CD14-positive monocyte (primary cell): ENCODE measurements around the gene BCL10. TPM values are rescaled to one million over a fixed set of nuclear protein-coding genes. Genes with fewer than 3 reads are reported as not detected.

Experiments
- DNase-seq, 3 donors: peaks; one replicate each; pipeline ENCODE4 v3.0.0-alpha.2; 2011 to 2022
- H2AFZ ChIP-seq: 2 replicates; pipeline ENCODE4 v1.6.0; 2012; ENCODE audit warnings: mild to moderate bottlenecking, low read depth, low read length, inconsistent platforms; ENCODE audit not compliant: insufficient read depth, poor library complexity, severe bottlenecking
- H3K27ac ChIP-seq, 2 donors: 1 replicate in 1 of 2; 2 replicates in 1 of 2; pipeline ENCODE4 v1.5.1; 2012 to 2013; ENCODE audit warnings: low read length in 2 of 2, control low read depth in 1 of 2, inconsistent platforms in 1 of 2, low read depth in 1 of 2, mild to moderate bottlenecking in 1 of 2
- H3K27me3 ChIP-seq, 2 donors: one replicate each; pipeline versions ENCODE4 v1.6.0 to v1.6.1; 2011 to 2013; ENCODE audit warnings: low read length in 2 of 2; ENCODE audit not compliant: control insufficient read depth in 2 of 2, insufficient read depth in 2 of 2
- H3K36me3 ChIP-seq, 2 donors: replicated peaks in 1 of 2; 1 replicate in 1 of 2; 2 replicates in 1 of 2; pipeline versions ENCODE4 v1.5.1 to v1.6.1; 2012 to 2013; ENCODE audit warnings: low read length in 2 of 2, control low read depth in 1 of 2, inconsistent platforms in 1 of 2, mild to moderate bottlenecking in 1 of 2; ENCODE audit not compliant: insufficient read depth in 2 of 2, control insufficient read depth in 1 of 2
- H3K4me1 ChIP-seq, 2 donors: 1 replicate in 1 of 2; 2 replicates in 1 of 2; pipeline versions ENCODE4 v1.5.1 to v1.6.1; 2012 to 2013; ENCODE audit warnings: low read length in 2 of 2, control low read depth in 1 of 2, inconsistent platforms in 1 of 2, mild to moderate bottlenecking in 1 of 2, moderate library complexity in 1 of 2; ENCODE audit not compliant: insufficient read depth in 2 of 2, control insufficient read depth in 1 of 2
- H3K4me2 ChIP-seq: replicated peaks from 2 replicates; pipeline ENCODE3; 2012; ENCODE audit warnings: low read length, moderate library complexity, mild to moderate bottlenecking; ENCODE audit not compliant: poor library complexity, severe bottlenecking; ENCODE audit errors: extremely low read depth
- H3K4me3 ChIP-seq, 3 experiments: fragments of 200-600 bp in 1 of 3; sonication (generic) in 1 of 3; replicated peaks in 1 of 3; 1 replicate in 2 of 3; 2 replicates in 1 of 3; pipeline ENCODE4 v1.5.1; 2011 to 2013; ENCODE audit warnings: low read length in 3 of 3, mild to moderate bottlenecking in 3 of 3, control low read depth in 2 of 3, low read depth in 2 of 3, inconsistent platforms in 1 of 3, moderate library complexity in 1 of 3
- H3K79me2 ChIP-seq: 2 replicates; pipeline ENCODE4 v1.6.0; 2012; ENCODE audit warnings: mild to moderate bottlenecking, control low read depth, inconsistent platforms, low read length, moderate library complexity; ENCODE audit not compliant: insufficient read depth
- H3K9ac ChIP-seq: 2 replicates; pipeline ENCODE4 v1.6.0; 2017; ENCODE audit warnings: low read length, mild to moderate bottlenecking; ENCODE audit not compliant: insufficient read depth, poor library complexity, severe bottlenecking
- H3K9me3 ChIP-seq, 2 donors: replicated peaks in 1 of 2; 1 replicate in 1 of 2; 2 replicates in 1 of 2; pipeline versions ENCODE4 v1.5.1 to v1.6.1; 2012 to 2013; ENCODE audit warnings: low read length in 2 of 2, control low read depth in 1 of 2; ENCODE audit not compliant: control insufficient read depth in 1 of 2, insufficient read depth in 1 of 2
- H4K20me1 ChIP-seq: 2 replicates; pipeline ENCODE4 v1.6.0; 2012; ENCODE audit warnings: mild to moderate bottlenecking, low read length, control low read depth, moderate library complexity; ENCODE audit not compliant: insufficient read depth
- H3K27ac Mint-ChIP-seq, 7 donors: one replicate each; pipeline ENCODE4 v1.8.0; 2020; ENCODE audit warnings: mild to moderate bottlenecking in 7 of 7, mixed read lengths in 7 of 7, moderate library complexity in 6 of 7, inconsistent platforms in 2 of 7
- H3K27me3 Mint-ChIP-seq, 3 donors: one replicate each; pipeline ENCODE4 v1.8.0; 2021 to 2022; ENCODE audit warnings: low read depth in 3 of 3, mild to moderate bottlenecking in 3 of 3, mixed read lengths in 3 of 3, moderate library complexity in 3 of 3, inconsistent platforms in 1 of 3
- H3K36me3 Mint-ChIP-seq, 2 donors: one replicate each; pipeline ENCODE4 v1.8.0; 2020; ENCODE audit warnings: mixed read lengths in 2 of 2, inconsistent platforms in 1 of 2, mild to moderate bottlenecking in 1 of 2
- H3K4me1 Mint-ChIP-seq: one replicate; pipeline ENCODE4 v1.8.0; 2020; ENCODE audit warnings: mild to moderate bottlenecking, mixed read lengths
- H3K4me3 Mint-ChIP-seq, 2 donors: one replicate each; pipeline ENCODE4 v1.8.0; 2020; ENCODE audit warnings: mild to moderate bottlenecking in 2 of 2, mixed read lengths in 2 of 2, moderate library complexity in 1 of 2
- H3K9me3 Mint-ChIP-seq, 7 donors: one replicate each; pipeline ENCODE4 v1.8.0; 2020 to 2022; ENCODE audit warnings: mixed read lengths in 7 of 7, mild to moderate bottlenecking in 6 of 7, moderate library complexity in 6 of 7, inconsistent platforms in 2 of 7
- WGBS: methylation state at CpG from one replicate; pipeline ENCODE4 v1.1.5; 2013; ENCODE audit warnings: missing lambda C conversion rate; ENCODE audit not compliant: insufficient coverage; 5-methylcytosine and 5-hydroxymethylcytosine counted together
- intact Hi-C, 2 donors: fragments of 100-400 bp; cut with micrococcal nuclease; formaldehyde crosslinking; loops; one replicate each; pipeline versions ENCODE4 v1.15.0 to v1.15.1; 2023
- polyA plus RNA-seq, 3 donors: library from polyadenylated mRNA; depleted of rRNA in 1 of 3; unstranded in 2 of 3; stranded (reverse) in 1 of 3; fragments of 300-500 nt in 2 of 3; fragments of >200 nt in 1 of 3; fragmentation: Illumina TruSeq in 2 of 3; gene quantifications; 1 replicate in 2 of 3; 2 replicates in 1 of 3; pipeline ENCODE4 v1.2.3, GENCODE V29; 2012 to 2021
- TF ChIP-seq, protein P1 (sequence below): fragments of 200-600 bp; IDR thresholded peaks from one replicate; pipeline ENCODE4 v1.8.0; 2022; ENCODE audit warnings: antibody characterized with exemption, mild to moderate bottlenecking

The BCL10 gene
- polyA plus RNA-seq, 3 donors: 22.7 to 27.9 (median 26.9) TPM

DNA sequence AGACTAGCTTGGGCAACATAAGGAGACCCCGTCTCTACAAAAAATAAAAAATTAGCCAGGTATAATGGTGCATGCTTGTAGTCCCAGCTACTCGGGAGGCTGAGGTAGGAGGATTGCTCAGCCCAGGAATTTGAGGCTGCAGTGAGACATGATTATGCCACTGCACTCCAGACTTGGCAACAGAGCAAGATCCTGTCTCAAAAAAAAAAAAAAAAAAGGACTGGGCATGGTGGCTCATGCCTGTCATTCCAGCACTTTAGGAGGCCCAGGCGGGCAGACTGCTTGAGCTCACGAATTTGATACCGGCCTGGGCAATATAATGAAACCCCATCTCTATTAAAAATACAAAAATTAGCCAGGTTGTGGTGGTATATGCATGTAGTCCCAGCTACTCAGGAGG lies 47.3 kb upstream of the BCL10 start:
- Mint-ChIP-seq H3K9me3 (no peaks in the 10 kb centered on the region), H3K4me3 (no peak overlapping the region), H3K27ac (no peak overlapping the region), H3K36me3 (no peaks in the 10 kb centered on the region), H3K27me3 (peaks cover 6 to 31% (median 14%) of the 10 kb centered on the region in 3 donors), H3K4me1 (no peaks in the 10 kb centered on the region)
- no CpG with 5 or more reads among the region's 5 CpGs for WGBS
- Histone ChIP-seq H3K9ac (no peak overlapping the region), H3K4me2 (no peak overlapping the region), H3K36me3 (no peaks in the 10 kb centered on the region), H3K27me3 (peaks cover 3 to 11% of the 10 kb centered on the region in 2 donors), H3K4me3 (no peak overlapping the region), H3K9me3 (no peaks in the 10 kb centered on the region), H3K27ac (no peak overlapping the region), H2AFZ (no peak overlapping the region), H3K4me1 (no peaks in the 10 kb centered on the region), H4K20me1 (no peaks in the 10 kb centered on the region), H3K79me2 (no peaks in the 10 kb centered on the region)
- no peak for DNase-seq
- intact Hi-C loops: no loop called here
- TF ChIP-seq, protein P1, sequence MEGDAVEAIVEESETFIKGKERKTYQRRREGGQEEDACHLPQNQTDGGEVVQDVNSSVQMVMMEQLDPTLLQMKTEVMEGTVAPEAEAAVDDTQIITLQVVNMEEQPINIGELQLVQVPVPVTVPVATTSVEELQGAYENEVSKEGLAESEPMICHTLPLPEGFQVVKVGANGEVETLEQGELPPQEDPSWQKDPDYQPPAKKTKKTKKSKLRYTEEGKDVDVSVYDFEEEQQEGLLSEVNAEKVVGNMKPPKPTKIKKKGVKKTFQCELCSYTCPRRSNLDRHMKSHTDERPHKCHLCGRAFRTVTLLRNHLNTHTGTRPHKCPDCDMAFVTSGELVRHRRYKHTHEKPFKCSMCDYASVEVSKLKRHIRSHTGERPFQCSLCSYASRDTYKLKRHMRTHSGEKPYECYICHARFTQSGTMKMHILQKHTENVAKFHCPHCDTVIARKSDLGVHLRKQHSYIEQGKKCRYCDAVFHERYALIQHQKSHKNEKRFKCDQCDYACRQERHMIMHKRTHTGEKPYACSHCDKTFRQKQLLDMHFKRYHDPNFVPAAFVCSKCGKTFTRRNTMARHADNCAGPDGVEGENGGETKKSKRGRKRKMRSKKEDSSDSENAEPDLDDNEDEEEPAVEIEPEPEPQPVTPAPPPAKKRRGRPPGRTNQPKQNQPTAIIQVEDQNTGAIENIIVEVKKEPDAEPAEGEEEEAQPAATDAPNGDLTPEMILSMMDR: no peak

GRCh38 chr1:85322655-85323054 lies 46.2 kb upstream of the BCL10 start:
- intact Hi-C loops: no loop called here
- Mint-ChIP-seq H3K27me3 (peaks cover 6 to 28% (median 10%) of the 10 kb centered on the region in 3 donors), H3K27ac (no peak overlapping the region), H3K9me3 (no peaks in the 10 kb centered on the region), H3K36me3 (no peaks in the 10 kb centered on the region), H3K4me3 (no peak overlapping the region), H3K4me1 (no peaks in the 10 kb centered on the region)
- no peak overlapping the region for H3K9ac ChIP-seq
- H3K27me3 ChIP-seq: peaks cover 4 to 10% of the 10 kb centered on the region in 2 donors
- no peaks in the 10 kb centered on the region for H3K4me1 ChIP-seq
- H3K79me2 ChIP-seq: no peaks in the 10 kb centered on the region
- no peak overlapping the region for H3K4me3 ChIP-seq
- no peak overlapping the region for H2AFZ ChIP-seq
- TF ChIP-seq, protein P1: no peak
- WGBS: 89% methylated on average over 2 of the region's 2 CpGs
- H3K27ac ChIP-seq: no peak overlapping the region
- DNase-seq: no peak
- H3K36me3 ChIP-seq: no peaks in the 10 kb centered on the region
- no peaks in the 10 kb centered on the region for H3K9me3 ChIP-seq
- no peak overlapping the region for H3K4me2 ChIP-seq
- H4K20me1 ChIP-seq: no peaks in the 10 kb centered on the region
